ENCODE measurements around the gene CCM2. TPM values are rescaled to one million over a fixed set of nuclear protein-coding genes. Genes with fewer than 3 reads are reported as not detected.

The CCM2 gene
- total and polyA plus RNA-seq, 2 of the 8 experiments (the other 6 are each of a cell fraction or from before 2014, with no cell fraction given), result 31.6 to 41.2 TPM

DNA sequence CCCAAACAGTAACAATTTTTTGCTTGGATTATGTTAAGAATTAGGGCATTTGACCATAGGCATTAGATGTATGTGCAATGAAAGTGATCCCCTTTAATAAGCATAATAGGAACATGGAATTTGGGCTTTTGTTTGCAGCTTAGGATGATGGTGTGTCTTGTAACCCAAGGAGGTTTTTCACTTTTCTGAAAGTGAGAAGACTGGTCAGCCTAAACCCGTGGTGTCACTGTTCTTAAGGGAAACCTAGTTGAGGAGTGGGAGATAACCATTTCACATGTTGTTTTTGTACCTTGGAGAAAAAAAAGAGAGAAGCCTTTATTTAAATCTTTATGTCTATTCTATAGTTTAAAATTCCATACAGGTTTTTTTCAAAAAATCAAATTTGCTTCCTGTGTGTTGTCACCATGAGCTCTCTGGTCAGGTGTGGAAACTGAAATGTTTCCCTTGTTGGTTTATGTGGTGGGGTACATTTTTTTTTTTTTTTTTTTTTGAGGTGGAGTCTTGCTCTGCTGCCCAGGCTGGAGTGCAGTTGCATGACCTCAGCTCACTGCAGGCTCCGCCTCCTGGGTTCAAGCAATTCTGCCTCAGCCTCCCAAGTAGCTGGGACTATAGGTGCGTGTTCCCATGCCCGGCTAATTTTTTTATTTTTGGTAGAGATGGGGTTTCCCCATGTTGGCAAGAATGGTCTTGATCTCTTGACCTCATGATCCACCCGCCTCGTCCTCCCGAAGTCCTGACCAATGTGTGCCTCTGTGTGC is 7.7 kb downstream of the CCM2 start:
- peaks cover 3% of the 10 kb centered on the region; the same call in 1 of the 2 replicates for H3K79me1 ChIP-seq (ENCODE audit: low read depth, low read length)
- H3K4ac ChIP-seq (replicated peaks; ENCODE audit: insufficient read length, low read depth, low read length), result no peak overlapping the region
- ChIA-PET POLR2A (ENCODE audit: partially characterized antibody) (interaction anchor here (0.7 to 1.7 kb wide), 4 partner anchors 18 to 437 kb away, joined by 3 to 5 read pairs (median 4); no protein-coding TSS in a partner anchor), CTCF (ENCODE audit: partially characterized antibody) (interaction anchor here (0.6 to 0.9 kb wide), 4 partner anchors 8 to 406 kb away, joined by 3 read pairs; no protein-coding TSS in a partner anchor)
- H3K9me3 ChIP-seq (ENCODE audit: insufficient read depth in 2 of 2, low read depth in 1 of 2, low read length in 1 of 2), result no peaks in the 10 kb centered on the region
- H3K23me2 ChIP-seq (ENCODE audit: low read depth, low read length), result no peaks in the 10 kb centered on the region
- no peak overlapping the region for H2BK12ac ChIP-seq (ENCODE audit: low read depth, low read length)
- no peak overlapping the region for H3K18ac ChIP-seq (ENCODE audit: extremely low read depth, low read length)
- DNase-seq (ENCODE audit: low read depth in 1 of 2, low spot score in 2 of 2) (no peak), FAIRE-seq (no peak)
- no peak overlapping the region for H2AFZ ChIP-seq (ENCODE audit: low read length)
- no peak overlapping the region for H3K56ac ChIP-seq (replicated peaks; ENCODE audit: insufficient read length, low read depth, low read length)
- peaks cover 0 to 24% of the 10 kb centered on the region in 2 experiments; a peak in 2 of 4 replicates for H3K79me2 ChIP-seq (ENCODE audit: control insufficient read depth in 1 of 2, insufficient read depth in 2 of 2, low read length in 2 of 2)
- no peak overlapping the region for H2BK15ac ChIP-seq (ENCODE audit: low read length)
- no peak overlapping the region for H2BK5ac ChIP-seq (ENCODE audit: low read depth, low read length)
- H3K14ac ChIP-seq (ENCODE audit: insufficient read length), result no peak overlapping the region
- no peak overlapping the region for H3K9ac ChIP-seq (replicated peaks in 1 of 4; ENCODE audit: extremely low read depth in 1 of 4, low read depth in 3 of 4, low read length in 3 of 4)
- H4K91ac ChIP-seq (replicated peaks; ENCODE audit: insufficient read length, low read length), result no peak overlapping the region
- H3K27me3 ChIP-seq (replicated peaks in 1 of 4; ENCODE audit: control insufficient read depth in 3 of 4, extremely low read depth in 1 of 4, insufficient read depth in 3 of 4, low read length in 3 of 4), result no peaks in the 10 kb centered on the region
- H3K23ac ChIP-seq (ENCODE audit: insufficient read length), result no peak overlapping the region
- H3K4me3 ChIP-seq (ENCODE audit: extremely low read depth in 1 of 4, insufficient read depth in 2 of 4, low read depth in 3 of 4, low read length in 4 of 4), result no peak overlapping the region
- no peak overlapping the region for H3K27ac ChIP-seq (ENCODE audit: low read depth, low read length)
- 97% methylated on average over 7 of the region's 7 CpGs; no CpG with 5 or more reads in 1 of the 2 experiments for WGBS, 2 experiments (ENCODE audit: extremely low coverage in 1 of 2, insufficient coverage in 1 of 2, insufficient read length in 1 of 2, insufficient replicate concordance in 2 of 2, low coverage in 1 of 2, low lambda C conversion rate in 2 of 2, missing lambda C conversion rate in 1 of 2)
- no peak overlapping the region for H2BK20ac ChIP-seq (ENCODE audit: low read length)
- no peak overlapping the region for H2AK5ac ChIP-seq (ENCODE audit: low read depth, low read length)
- no peak overlapping the region for H3K4me2 ChIP-seq (ENCODE audit: insufficient read depth in 1 of 2, low read depth in 2 of 2, low read length in 2 of 2)
- H3K36me3 ChIP-seq (ENCODE audit: control insufficient read depth in 2 of 4, insufficient read depth in 4 of 4, low read length in 3 of 4), result no peaks in the 10 kb centered on the region; a peak in 1 of 8 replicates
- H4K8ac ChIP-seq (ENCODE audit: extremely low read depth, insufficient read depth, low read length), result no peak overlapping the region
- no peak overlapping the region for H4K5ac ChIP-seq (ENCODE audit: insufficient read length, low read depth, low read length)
- no peaks in the 10 kb centered on the region for H3K4me1 ChIP-seq (replicated peaks in 1 of 4; ENCODE audit: control insufficient read depth in 3 of 4, insufficient read depth in 4 of 4, low read length in 3 of 4)
- H2BK120ac ChIP-seq (replicated peaks; ENCODE audit: low read depth, low read length), result no peak overlapping the region
- H4K20me1 ChIP-seq (replicated peaks in 1 of 2; ENCODE audit: control insufficient read depth in 1 of 2, insufficient read depth in 2 of 2, low read length in 2 of 2), result peaks cover 0 to 5% of the 10 kb centered on the region in 2 experiments
- TF ChIP-seq NANOG (IDR thresholded peaks at IDR 0.05; ENCODE audit: insufficient read depth, low read depth, low read length, poor library complexity, severe bottlenecking) (no peak), SP2 (IDR thresholded peaks at IDR 0.05; ENCODE audit: low read length) (no peak), RXRA (IDR thresholded peaks at IDR 0.05; ENCODE audit: insufficient read depth, low read depth, low read length) (no peak), MAX (IDR thresholded peaks at IDR 0.05) (no peak), HDAC2 (IDR thresholded peaks at IDR 0.05; ENCODE audit: borderline replicate concordance in 1 of 2, low read depth in 2 of 2, low read length in 2 of 2) (no peak), SP1 (IDR thresholded peaks at IDR 0.05; ENCODE audit: low read depth, low read length) (no peak), KDM4A (IDR thresholded peaks at IDR 0.05; ENCODE audit: low read depth, low read length, severe bottlenecking) (no peak), TAF1 (IDR thresholded peaks at IDR 0.05; ENCODE audit: low read depth, low read length) (no peak), MAFK (IDR thresholded peaks at IDR 0.05; ENCODE audit: low read depth, low read length) (no peak), SRF (IDR thresholded peaks at IDR 0.05; ENCODE audit: low read depth, low read length) (no peak)
- TF ChIP-seq, protein P1, sequence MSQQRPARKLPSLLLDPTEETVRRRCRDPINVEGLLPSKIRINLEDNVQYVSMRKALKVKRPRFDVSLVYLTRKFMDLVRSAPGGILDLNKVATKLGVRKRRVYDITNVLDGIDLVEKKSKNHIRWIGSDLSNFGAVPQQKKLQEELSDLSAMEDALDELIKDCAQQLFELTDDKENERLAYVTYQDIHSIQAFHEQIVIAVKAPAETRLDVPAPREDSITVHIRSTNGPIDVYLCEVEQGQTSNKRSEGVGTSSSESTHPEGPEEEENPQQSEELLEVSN (IDR thresholded peaks at IDR 0.05), result no peak

Measured in H1 (cell line).